ENCODE measurements around the gene GADD45A. TPM values are rescaled to one million over a fixed set of nuclear protein-coding genes. Genes with fewer than 3 reads are reported as not detected.

The GADD45A gene
- total and polyA plus RNA-seq, 9 of the 15 experiments (the other 6 are each of a cell fraction or from before 2014, with no cell fraction given): 21.3 to 156 (median 62.1) TPM

DNA sequence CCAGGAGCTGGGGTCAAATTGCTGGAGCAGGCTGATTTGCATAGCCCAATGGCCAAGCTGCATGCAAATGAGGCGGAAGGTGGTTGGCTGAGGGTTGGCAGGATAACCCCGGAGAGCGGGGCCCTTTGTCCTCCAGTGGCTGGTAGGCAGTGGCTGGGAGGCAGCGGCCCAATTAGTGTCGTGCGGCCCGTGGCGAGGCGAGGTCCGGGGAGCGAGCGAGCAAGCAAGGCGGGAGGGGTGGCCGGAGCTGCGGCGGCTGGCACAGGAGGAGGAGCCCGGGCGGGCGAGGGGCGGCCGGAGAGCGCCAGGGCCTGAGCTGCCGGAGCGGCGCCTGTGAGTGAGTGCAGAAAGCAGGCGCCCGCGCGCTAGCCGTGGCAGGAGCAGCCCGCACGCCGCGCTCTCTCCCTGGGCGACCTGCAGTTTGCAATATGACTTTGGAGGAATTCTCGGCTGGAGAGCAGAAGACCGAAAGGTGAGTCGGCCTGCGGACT is at the start of gene GADD45A (continued):
- TF ChIP-seq AFF1 (IDR thresholded peaks at IDR 0.05; ENCODE audit: low read depth in 1 of 2, partially characterized antibody in 2 of 2) (peak in 1 of 2 experiments; percentile 13), ELF4 (CRISPR knock-in tag; IDR thresholded peaks at IDR 0.05) (peak; percentile 83), NFYB (IDR thresholded peaks at IDR 0.05; ENCODE audit: extremely low read depth, insufficient read length) (peak; percentile 29), MAZ (CRISPR knock-in tag; conservative IDR thresholded peaks at IDR 0.05 in 1 of 2, IDR thresholded peaks at IDR 0.05 in 1 of 2) (peak; percentile 92 to 93), PML (IDR thresholded peaks at IDR 0.05; ENCODE audit: low read length) (peak; percentile 90), ATF1 (CRISPR knock-in tag; IDR thresholded peaks at IDR 0.05) (no peak), ATF1 (tag; IDR thresholded peaks at IDR 0.05) (peak; percentile 20; the same call in 1 of the 2 replicates), ZZZ3 (IDR thresholded peaks at IDR 0.05) (no peak), ZNF436 (CRISPR knock-in tag; IDR thresholded peaks at IDR 0.05) (peak; percentile 77), FIP1L1 (IDR thresholded peaks at IDR 0.05; ENCODE audit: low read depth, low read length, poor library complexity, severe bottlenecking) (peak; percentile 85), DEAF1 (CRISPR knock-in tag; IDR thresholded peaks at IDR 0.05) (peak; percentile 33), PPARD (CRISPR knock-in tag; IDR thresholded peaks at IDR 0.05) (no peak), JUNB (CRISPR knock-in tag; conservative IDR thresholded peaks at IDR 0.05) (no peak), AFF4 (CRISPR knock-in tag; IDR thresholded peaks at IDR 0.05) (peak; percentile 98), ESRRA (IDR thresholded peaks at IDR 0.05; ENCODE audit: borderline replicate concordance, low read depth) (peak; percentile 63), TCF3 (CRISPR knock-in tag; IDR thresholded peaks at IDR 0.05) (peak; percentile 58; the same call in 1 of the 2 replicates)
